NCI-H524 treated with DMSO at 0.1 percent for 48 hours (cell line): ENCODE measurements around the gene RNF167.
"Not testable (repeated sequence)": the region's sequence is repeated elsewhere in the genome, so short reads cannot be mapped to it uniquely, and the experiment has no call there.

Experiments
- DNase-seq: peaks from one replicate; lab custom pipeline; 2025; lab: John Stamatoyannopoulos, UW

Gene RNF167

DNA sequence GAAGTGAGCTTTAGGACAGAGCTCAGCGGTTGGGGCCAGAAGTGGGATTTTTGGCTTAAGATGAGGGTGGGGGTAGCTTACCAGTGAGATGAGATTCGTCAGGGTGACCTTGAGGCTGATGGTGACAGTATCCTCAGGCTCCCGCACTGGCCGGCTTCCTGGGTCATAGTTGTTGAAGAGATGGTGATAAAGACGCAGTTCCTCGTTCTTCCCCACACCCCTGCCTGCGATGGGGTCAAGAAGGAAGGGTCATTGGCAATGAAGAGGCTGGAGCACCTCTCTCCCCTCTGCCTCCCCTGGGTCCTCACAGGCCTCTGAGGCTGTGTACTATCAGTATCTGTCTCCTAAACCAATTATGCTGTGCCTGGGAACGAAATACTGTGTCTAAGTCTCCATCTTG, 37.5 kb upstream of the RNF167 start:
- no peak for DNase-seq

DNA sequence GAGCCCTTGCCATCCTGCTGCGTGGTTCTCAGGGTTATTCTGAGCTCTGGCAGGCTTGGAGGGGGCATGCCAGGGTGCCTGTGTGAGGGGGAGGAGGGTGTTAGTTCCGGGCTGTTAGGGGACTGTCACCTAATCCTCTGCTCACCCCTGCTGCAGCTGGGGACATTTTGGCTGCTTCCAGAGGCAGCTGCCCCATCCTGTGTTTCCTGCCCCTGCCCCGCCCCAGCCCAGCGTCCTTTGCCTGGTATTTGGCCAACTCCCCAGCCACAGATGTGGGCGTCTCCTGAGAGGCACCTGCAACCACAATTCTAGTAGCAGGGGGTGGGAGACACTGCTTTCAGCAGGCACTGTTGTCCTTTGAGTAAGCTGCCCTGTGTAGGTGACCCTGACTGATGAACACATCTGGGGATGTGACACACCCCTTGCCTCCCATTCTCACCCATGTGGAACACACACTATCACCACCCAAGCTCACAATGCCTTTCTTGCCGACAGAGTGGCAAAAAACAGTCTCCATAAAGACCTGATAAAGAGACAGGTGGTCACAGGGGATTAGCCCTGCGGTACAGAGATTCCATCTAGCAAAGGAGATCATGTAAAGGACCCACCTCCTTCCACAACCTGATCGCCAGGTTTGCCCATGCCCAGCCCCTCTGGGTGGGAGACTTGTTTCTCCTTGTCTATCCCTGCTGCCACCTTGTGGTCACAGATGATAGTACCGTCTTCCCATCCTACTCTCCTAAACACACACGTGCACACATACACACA, 36.8 kb upstream of the RNF167 start, which contains the start of gene CHRNE:
Gene CHRNE (minus strand): TSS at position 48 of the 768 bp plus-strand sequence. CDS start 35 bp downstream, at position 13.
- no peak for DNase-seq

DNA sequence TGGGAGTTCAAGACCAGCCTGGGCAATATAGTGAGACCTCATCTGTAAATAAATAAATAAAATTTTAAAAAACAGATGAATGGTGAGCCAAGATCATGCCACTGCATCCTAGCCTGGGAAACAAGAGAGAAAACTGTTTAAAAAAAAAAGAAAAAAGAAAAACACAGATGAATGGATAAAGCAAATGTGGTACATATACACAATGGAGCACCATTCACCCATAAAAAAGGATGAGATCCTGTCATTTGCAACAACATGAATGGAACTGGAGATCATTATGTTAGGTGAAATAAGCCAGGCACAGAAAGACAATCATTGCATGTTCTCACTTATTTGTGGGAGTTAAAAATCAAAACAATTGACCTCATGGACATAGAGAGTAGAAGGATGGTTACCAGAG, 33.4 kb upstream of the RNF167 start:
- DNase-seq, result not testable (repeated sequence)

DNA sequence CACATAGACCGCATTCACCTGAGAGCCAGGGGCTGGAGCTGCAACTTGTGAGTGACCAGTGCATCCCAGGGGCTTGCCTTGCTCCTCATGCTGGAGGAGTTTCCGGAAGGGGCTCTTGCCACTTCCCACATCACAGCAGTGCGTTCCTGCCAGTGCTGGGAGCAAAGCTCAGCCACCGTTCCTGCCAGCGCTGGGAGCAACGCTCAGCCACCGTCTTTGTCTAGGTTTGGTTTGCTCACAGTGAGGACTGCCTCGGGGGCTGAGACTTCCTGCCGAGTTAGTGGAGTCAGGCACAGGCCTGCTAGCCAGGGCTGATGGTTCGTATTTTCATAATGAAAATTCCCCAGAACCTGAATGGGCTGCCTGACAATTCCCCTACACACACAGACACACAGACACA, 31.8 kb upstream of the RNF167 start:
- no peak for DNase-seq

DNA sequence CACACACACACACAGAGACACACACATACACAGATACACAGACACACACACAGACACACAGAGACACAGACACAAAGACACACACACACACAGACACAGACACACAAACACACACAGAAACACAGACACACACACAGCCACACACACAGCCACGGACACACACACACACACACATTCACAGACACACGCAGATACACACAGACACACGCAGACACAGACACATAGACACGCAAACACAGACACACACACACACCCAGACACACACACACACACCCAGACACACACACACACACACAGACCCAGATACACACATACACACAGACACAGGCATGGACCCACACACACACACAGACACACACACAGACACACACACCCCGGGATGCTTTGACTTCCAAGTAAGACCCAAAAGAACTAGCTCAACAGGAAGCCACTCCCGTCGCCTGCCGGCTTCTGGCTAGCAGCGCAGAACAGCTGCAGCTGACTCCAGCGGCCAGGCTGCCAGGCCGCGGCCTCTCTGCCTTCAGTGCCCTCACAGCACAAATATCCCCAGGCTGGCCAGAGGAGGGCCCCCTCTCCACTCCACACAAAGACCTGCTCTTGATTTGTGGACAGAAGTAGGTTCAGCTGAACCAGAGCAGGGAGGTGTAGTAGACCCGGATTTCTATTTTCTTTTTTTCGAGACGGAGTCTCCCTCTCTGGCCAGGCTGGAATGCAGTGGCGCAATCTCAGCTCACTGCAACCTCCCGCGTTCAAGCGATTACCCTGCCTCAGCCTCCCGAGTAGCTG, 31.2 kb upstream of the RNF167 start:
- peak; percentile 34 for DNase-seq

DNA sequence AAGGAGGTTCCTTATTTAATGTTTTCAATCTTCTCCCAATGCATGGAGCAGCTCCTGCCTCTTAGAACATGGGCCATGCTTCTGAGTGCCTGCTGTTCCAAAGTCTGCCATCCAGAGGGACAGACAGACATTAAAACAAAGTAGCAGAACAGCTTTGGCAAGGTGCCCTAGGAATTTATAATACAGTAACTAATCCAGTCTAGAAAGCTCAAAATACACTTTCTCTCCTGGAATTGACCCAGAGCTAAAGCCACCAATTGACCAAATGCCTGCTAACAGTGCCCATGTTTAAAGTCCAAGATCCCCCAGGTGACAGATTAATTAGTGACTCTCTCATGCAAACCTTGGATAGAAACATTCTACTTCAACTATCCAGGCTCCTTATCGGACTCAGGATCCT, 26.1 kb upstream of the RNF167 start:
- DNase-seq, result no peak

DNA sequence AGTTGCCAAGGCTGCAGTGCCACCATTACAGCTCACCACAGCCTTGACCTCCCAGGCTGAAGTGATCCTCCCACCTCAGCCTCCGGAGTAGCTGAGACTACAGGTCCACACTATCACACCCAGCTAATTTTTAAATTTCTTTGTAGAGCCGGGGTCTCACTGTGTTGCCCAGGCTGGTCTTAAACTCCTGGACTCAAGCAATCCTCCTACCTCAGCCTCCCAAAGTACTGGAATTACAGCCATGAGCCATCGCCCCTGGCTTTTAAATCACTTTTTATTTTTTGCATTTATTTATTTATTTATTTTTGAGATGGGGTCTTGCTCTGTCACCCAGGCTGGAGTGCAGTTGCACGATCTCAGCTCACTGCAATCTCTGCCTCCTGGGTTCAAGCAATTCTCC, 25.5 kb upstream of the RNF167 start:
- not testable (repeated sequence) for DNase-seq

DNA sequence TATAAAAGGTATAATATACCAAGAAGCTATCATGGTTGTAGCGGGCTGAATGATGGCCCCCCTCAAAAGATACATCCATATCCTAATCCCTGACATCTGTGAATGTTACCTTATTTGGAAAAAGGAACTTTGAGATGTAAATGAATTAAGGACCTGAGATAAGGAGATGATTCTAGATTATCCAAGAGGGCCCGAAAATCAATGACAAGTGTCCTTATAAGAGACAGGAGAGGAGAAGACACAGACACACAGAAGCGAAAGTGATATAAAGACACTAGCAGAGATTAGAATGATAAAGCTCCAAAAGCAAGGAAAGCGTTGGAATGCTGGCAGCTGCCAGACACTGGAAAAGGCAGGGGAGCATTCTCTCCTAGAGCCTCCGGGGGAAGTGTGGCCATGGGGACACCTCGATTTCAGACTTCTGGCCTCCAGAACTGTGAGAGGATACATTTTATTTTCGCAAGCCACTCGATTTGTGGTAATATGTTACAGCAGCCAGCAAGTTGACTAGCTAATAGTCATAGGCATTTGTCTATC, 20.5 kb upstream of the RNF167 start:
- no peak for DNase-seq

DNA sequence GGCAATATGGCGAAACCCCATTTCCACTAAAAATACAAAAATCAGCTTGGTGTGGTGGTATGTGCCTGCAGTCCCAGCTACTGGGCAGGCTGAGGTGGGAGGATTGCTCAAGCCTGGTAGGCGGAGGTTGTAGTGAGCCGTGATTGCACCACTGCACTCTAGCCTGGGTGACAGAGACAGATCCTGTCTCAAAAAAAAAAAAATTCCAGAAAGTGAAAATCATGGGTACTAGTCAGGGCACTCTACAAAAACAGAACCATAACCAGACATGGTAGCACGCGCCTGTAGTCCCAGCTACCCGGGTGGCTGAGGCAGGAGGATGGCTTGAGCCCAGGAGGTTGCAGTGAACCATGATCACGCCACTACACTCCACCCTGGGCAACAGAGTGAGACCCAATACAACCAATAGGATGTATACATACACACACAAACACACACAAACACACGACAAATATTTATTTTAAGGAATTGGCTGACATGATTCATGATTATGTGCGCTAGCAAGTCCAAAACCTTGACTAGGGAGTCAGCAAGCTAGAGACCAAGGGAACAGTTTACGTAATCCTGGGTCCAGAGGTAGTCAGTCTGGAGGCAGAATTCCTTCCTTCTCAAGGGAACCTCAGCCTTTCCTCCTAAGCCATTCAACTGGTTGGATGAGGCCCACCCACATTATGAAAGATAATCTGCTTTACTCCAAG, 19.6 kb upstream of the RNF167 start:
- DNase-seq, result no peak

DNA sequence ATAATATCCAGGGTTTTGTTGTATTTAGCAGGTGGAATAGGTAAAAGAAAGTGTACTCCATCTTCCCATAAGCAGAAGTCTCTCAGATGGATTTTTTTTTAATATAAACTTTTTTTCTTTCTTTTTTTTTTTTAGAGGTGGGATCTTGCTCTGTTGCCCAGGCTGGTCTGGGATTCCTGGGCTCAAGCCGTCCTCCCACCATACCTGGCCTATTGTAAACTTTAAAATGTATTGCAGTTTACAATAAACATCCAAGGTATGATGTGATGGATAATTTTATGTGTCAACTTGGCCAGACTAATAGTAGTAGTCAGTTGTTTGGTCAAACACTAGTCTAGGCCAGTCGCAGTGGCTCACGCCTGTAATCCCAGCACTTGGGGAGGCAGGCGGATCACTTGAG, 18.7 kb upstream of the RNF167 start:
- DNase-seq, result no peak

DNA sequence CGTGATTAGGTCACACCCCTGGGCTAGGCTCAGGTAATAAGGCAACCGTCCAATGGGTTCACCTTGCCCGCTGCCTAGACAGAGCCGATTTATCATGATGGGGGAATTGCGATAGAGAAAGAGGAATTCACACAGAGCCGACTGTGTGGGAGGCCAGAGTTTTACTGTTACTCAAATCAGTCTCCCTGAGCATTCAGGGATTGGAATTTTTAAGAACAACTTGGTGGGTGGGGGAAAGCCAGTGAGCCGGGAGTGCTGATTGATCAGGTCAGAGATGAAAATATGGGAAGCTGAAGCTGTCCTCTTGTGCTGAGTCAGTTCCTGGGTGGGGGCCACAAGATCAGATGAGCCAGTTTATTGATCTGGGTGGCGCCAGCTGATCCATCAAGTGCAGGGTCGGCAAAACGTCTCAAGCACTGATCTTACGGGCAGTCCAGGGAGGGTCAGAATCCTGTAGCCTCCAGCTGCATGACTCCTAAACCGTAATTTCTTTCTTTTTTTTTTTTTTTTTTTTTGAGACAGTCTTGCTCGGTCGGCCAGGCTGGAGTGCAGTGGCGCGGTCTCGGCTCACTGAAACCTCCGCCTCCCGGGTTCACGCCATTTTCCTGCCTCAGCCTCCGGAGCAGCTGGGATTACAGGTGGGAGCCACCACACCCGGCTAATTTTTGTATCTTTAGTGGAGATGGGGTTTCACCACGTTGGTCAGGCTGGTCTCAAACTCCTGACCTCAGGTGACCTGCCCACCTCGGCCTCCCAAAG, 13.3 kb upstream of the RNF167 start:
- not testable (repeated sequence) for DNase-seq

DNA sequence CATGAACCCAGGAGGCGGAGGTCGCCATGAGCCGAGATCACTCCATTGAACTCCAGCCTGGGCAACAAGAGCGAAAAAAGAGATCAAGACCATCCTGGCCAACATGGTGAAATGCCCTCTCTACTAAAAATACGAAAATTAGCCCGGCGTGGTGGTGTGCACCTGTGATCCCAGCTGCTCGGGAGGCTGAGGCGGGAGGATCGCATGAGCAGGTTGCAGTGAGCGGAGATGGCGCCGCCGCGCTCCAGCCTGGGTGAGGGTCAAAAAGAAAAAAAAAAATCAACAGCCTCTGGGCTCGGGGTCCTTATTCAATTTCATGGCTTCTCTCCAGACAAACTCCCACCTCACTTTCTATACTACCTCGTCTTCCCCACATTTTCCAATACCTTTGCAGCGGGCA, 11.2 kb upstream of the RNF167 start:
- DNase-seq, result no peak

DNA sequence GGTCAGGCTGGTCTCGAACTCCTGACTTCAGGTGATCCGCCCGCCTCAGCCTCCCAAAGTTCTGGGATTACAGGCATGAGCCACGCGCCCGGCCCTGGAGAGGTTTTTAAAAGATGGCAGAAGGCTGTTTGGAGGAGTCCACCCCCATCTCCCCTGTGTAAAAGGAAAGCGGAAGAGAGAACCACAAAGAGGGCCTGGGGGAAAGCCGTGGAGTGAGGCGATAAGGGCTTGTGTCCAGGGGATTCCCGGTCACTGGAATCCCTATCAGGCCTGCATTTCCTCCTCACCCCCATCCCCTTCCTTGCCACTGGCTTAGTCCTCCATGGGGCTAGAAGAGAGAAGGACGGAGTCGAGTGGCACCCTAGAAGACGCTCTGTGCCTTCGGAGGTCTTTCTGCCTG, 8.1 kb upstream of the RNF167 start, which contains the start of gene GP1BA:
Gene GP1BA (plus strand): TSS at position 315 of the 400 bp plus-strand sequence. CDS start 328 bp downstream, outside the sequence.
- no peak for DNase-seq

DNA sequence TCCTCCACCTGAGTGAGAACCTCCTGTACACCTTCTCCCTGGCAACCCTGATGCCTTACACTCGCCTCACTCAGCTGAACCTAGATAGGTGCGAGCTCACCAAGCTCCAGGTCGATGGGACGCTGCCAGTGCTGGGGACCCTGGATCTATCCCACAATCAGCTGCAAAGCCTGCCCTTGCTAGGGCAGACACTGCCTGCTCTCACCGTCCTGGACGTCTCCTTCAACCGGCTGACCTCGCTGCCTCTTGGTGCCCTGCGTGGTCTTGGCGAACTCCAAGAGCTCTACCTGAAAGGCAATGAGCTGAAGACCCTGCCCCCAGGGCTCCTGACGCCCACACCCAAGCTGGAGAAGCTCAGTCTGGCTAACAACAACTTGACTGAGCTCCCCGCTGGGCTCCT, 7.3 kb upstream of the RNF167 start:
- no peak for DNase-seq

DNA sequence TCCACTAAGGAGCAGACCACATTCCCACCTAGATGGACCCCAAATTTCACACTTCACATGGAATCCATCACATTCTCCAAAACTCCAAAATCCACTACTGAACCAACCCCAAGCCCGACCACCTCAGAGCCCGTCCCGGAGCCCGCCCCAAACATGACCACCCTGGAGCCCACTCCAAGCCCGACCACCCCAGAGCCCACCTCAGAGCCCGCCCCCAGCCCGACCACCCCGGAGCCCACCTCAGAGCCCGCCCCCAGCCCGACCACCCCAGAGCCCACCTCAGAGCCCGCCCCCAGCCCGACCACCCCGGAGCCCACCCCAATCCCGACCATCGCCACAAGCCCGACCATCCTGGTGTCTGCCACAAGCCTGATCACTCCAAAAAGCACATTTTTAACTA, 6.4 kb upstream of the RNF167 start:
- DNase-seq, result no peak

DNA sequence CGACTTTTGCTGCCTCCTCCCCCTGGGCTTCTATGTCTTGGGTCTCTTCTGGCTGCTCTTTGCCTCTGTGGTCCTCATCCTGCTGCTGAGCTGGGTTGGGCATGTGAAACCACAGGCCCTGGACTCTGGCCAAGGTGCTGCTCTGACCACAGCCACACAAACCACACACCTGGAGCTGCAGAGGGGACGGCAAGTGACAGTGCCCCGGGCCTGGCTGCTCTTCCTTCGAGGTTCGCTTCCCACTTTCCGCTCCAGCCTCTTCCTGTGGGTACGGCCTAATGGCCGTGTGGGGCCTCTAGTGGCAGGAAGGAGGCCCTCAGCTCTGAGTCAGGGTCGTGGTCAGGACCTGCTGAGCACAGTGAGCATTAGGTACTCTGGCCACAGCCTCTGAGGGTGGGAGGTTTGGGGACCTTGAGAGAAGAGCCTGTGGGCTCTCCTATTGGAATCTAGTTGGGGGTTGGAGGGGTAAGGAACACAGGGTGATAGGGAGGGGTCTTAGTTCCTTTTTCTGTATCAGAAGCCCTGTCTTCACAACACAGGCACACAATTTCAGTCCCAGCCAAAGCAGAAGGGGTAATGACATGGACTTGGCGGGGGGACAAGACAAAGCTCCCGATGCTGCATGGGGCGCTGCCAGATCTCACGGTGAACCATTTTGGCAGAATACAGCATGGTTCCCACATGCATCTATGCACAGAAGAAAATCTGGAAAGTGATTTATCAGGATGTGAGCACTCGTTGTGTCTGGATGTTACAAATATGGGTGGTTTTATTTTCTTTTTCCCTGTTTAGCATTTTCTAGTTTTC, 5.7 kb upstream of the RNF167 start:
- no peak for DNase-seq

DNA sequence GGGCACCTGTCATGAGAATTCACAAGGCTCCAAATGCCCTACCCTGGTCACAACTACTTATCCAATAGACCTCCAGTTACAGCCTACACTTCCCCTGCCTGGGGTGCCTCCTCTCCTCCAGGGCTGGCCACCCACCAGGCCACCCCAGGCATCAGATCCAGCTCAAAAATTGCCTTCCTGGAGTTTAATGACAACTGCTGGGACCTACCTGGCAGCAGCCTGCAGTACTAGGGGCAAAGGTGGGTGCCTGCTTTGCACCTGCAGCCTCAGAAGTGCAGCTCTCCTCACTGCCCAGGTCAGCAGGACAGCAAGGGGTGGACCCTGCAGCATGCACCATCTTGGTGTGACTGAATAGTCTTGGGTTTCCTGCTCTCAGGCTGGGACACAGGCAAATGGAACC, 4.4 kb upstream of the RNF167 start:
- no peak for DNase-seq

DNA sequence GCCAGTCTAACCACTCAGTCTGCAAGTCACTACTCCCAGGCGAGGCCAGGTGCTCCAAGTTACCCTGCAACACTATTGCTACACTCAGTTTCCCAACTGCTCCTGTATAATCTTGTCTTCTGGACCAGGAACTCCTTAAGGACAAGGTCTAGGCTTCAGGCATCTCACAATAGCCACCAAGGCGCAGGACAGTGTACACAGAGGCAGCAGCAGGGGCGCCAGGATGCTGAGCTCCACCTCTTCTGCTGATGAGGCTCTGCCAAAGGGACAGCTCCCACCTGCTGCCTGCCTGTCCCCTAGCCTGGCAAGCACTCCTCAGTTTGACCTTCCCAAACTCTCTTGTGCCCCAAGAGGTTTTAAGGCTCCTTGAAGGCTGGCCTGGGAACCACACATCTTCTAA, 3.6 kb upstream of the RNF167 start:
- DNase-seq, result no peak

DNA sequence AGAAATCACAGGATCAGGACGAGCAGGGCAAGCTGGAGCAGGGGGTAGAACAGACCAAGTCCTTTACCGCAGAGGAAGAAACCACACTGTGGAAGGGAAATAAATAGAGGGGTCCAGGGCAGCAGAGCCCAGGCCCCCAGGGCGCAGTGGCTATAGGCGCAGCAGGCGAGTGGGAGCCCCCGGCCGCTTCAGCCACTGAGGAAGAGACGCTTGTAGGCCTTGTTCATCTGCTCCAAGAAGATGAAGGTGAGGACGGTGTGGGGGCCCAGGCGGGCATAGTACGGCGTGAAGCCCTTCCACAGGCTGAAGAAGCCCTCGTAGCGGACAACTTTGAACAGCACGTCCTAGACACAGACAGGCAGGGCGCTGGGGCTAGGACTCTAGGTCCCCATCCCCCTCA, 2.5 kb upstream of the RNF167 start:
- no peak for DNase-seq

DNA sequence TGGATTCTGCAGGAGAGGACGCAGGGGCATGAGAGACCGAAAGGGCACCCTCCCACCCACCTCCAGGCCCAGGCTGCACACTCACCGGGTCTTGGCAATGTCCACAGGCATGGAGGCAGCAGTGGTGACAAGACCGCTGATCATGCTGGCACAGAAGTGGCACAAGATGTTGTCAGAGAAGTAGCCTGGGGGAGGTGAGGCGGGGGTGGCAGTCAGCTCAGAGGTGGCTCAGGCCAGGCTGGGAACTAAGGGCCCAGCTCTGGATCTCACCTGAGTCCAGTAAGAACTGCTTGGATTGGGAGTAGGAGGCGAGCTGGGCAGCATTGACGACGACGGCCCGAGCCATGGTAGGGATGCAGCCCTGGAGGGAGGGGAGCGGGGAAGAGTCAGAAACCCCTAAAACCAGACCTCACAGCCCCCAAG, 2.0 kb upstream of the RNF167 start:
- DNase-seq, result no peak
